ENCODE data around the gene AMHR2. TPM values are rescaled to one million over a fixed set of nuclear protein-coding genes. Genes with fewer than 3 reads are reported as not detected.

Gene AMHR2
- total and polyA plus RNA-seq, 2 of the 4 experiments (the other 2 are of a cell fraction): not detected

GRCh38 chr12:53472056-53472582, 48.5 kb downstream of the AMHR2 start:
- peaks cover 82% of the 10 kb centered on the region for H4K20me1 ChIP-seq (ENCODE audit: insufficient read depth, low read length)
- no peak overlapping the region for H3K18ac ChIP-seq (ENCODE audit: low read depth, low read length)
- BruUV-seq (replicated peaks): no TSS peak
- no peak overlapping the region for H2BK5ac ChIP-seq (ENCODE audit: low read depth, low read length, poor library complexity, severe bottlenecking)
- no peak overlapping the region for H3K4me2 ChIP-seq (ENCODE audit: low read depth, low read length)
- H3K4me3 ChIP-seq (ENCODE audit: insufficient read depth, low read depth, low read length): no peak overlapping the region
- no peaks in the 10 kb centered on the region for H3K27me3 ChIP-seq (ENCODE audit: control insufficient read depth, insufficient read depth, low read length)
- TF ChIP-seq CHD1 (IDR thresholded peaks at IDR 0.05; ENCODE audit: low read depth, low read length) (no peak), MXI1 (IDR thresholded peaks at IDR 0.05; ENCODE audit: borderline replicate concordance, low read depth, low read length) (no peak), NFE2L2 (IDR thresholded peaks at IDR 0.05; ENCODE audit: low read depth, low read length) (no peak), CEBPB (IDR thresholded peaks at IDR 0.05; ENCODE audit: low read depth, low read length) (no peak), POLR2A (IDR thresholded peaks at IDR 0.05; ENCODE audit: low read depth, low read length) (no peak), MAZ (IDR thresholded peaks at IDR 0.05; ENCODE audit: borderline replicate concordance, low read depth, low read length) (no peak), RAD21 (IDR thresholded peaks at IDR 0.05; ENCODE audit: low read length) (no peak), FOS (IDR thresholded peaks at IDR 0.05; ENCODE audit: low read depth, low read length) (no peak), CTCF (conservative IDR thresholded peaks at IDR 0.05; ENCODE audit: low read depth, low read length) (no peak), RFX5 (IDR thresholded peaks at IDR 0.05; ENCODE audit: low read depth, low read length) (no peak), ELK1 (IDR thresholded peaks at IDR 0.05; ENCODE audit: borderline replicate concordance, low read depth, low read length) (no peak), MAFK (IDR thresholded peaks at IDR 0.05; ENCODE audit: low read depth, low read length) (no peak), RCOR1 (IDR thresholded peaks at IDR 0.05; ENCODE audit: insufficient replicate concordance, low read length) (no peak), USF2 (IDR thresholded peaks at IDR 0.05; ENCODE audit: low read depth, low read length) (no peak), BHLHE40 (IDR thresholded peaks at IDR 0.05; ENCODE audit: low read depth, low read length) (no peak), SMC3 (IDR thresholded peaks at IDR 0.05; ENCODE audit: low read depth, low read length) (no peak)
- in situ Hi-C loops (cut with MboI; ENCODE audit: low sequenced_read_pairs) (no loop called here), intact Hi-C loops (cut with micrococcal nuclease) (no loop called here), dilution Hi-C loops (cut with HindIII; ENCODE audit: low sequenced_read_pairs, unreplicated experiment) (no loop called here)
- DNase-seq: no peak
- H3K23ac ChIP-seq (ENCODE audit: low read depth, low read length): no peak overlapping the region
- no peaks in the 10 kb centered on the region for H3K9me1 ChIP-seq (ENCODE audit: insufficient read depth, low read length)
- no peak overlapping the region for H3K4ac ChIP-seq (ENCODE audit: low read depth, low read length)
- ChIA-PET POLR2A (ENCODE audit: unreplicated experiment) (no interaction called here), CTCF (no interaction called here)
- no peak overlapping the region for H3K56ac ChIP-seq (ENCODE audit: extremely low read depth, insufficient read depth, low read length)
- H2BK20ac ChIP-seq (ENCODE audit: low read depth, low read length): no peak overlapping the region
- peaks cover 27 to 70% of the 10 kb centered on the region in 2 experiments for H3K79me1 ChIP-seq (ENCODE audit: low read depth in 1 of 2, low read length in 2 of 2)
- no peak overlapping the region for H2AK9ac ChIP-seq (replicated peaks; ENCODE audit: low read depth, low read length, poor library complexity)
- no peak overlapping the region for H2AFZ ChIP-seq (replicated peaks; ENCODE audit: low read length, poor library complexity)
- no peak overlapping the region for H3K27ac ChIP-seq (ENCODE audit: insufficient read depth, low read length)
- H2BK120ac ChIP-seq (ENCODE audit: low read depth, low read length): no peak overlapping the region
- peaks cover 7% of the 10 kb centered on the region for H3K4me1 ChIP-seq (ENCODE audit: control insufficient read depth, insufficient read depth, low read length)
- no peak overlapping the region for H3K14ac ChIP-seq (replicated peaks; ENCODE audit: low read depth, low read length)
- H3K9me3 ChIP-seq (ENCODE audit: control insufficient read depth, insufficient read depth, low read length): no peaks in the 10 kb centered on the region
- no peak overlapping the region for H3K9ac ChIP-seq (ENCODE audit: low read depth, low read length)
- ATAC-seq (ENCODE audit: low read depth): no peak
- H3K36me3 ChIP-seq (ENCODE audit: control insufficient read depth, insufficient read depth, low read length): peaks cover 84% of the 10 kb centered on the region
- H4K5ac ChIP-seq (ENCODE audit: low read depth, low read length): no peak overlapping the region
- H4K91ac ChIP-seq (ENCODE audit: insufficient read depth, low read depth, low read length): no peak overlapping the region
- H4K8ac ChIP-seq (ENCODE audit: low read depth in 2 of 2, low read length in 2 of 2): no peak overlapping the region
- no peak overlapping the region for H2AK5ac ChIP-seq (ENCODE audit: low read depth, low read length)
- no CpG with 5 or more reads among the region's 1 CpG for WGBS, 2 experiments (ENCODE audit: extremely low coverage in 2 of 2, insufficient read length in 1 of 2)
- H2BK15ac ChIP-seq (ENCODE audit: low read depth, low read length): no peak overlapping the region

All from IMR-90 (cell line).